Stimulated activated CD4-positive, alpha-beta T cell treated with anti-CD3 and anti-CD28 coated beads, Interleukin-12 subunit alpha, Interleukin-12 subunit beta, amount 100 ng/mL, for 48 hours (primary cell): ENCODE measurements around the gene SPATA19.
"Not testable (repeated sequence)": the region's sequence is repeated elsewhere in the genome, so short reads cannot be mapped to it uniquely, and the experiment has no call there.

Source experiments
- DNase-seq, 3 donors: peaks; one replicate each; pipeline ENCODE4 v3.0.0-alpha.2; 2020; ENCODE audit warnings: low read depth in 2 of 3, low spot score in 1 of 3

The SPATA19 gene, protein sequence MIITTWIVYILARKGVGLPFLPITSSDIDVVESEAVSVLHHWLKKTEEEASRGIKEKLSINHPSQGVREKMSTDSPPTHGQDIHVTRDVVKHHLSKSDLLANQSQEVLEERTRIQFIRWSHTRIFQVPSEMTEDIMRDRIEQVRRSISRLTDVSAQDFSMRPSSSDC

DNA sequence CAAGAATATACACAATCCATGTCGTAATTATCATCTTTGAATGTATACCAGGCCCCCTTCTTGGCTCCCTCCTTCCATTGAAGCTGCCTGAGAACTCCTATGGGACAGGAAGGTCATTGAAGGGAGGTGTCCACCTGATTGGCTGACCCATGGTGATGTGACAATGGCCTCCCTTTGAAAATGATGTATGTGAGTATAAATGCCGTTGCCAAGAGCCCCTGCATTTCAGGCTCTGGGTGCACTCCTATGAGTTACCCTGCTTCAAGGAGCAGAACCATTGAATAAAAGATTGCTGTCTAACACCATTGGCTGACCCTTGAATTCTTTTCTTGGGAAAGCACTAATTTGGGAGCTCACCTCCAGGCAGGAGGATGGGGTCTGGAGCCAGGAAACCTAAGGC lies at the start of gene SPATA19:
Gene SPATA19 (minus strand): TSS at position 101 of the 400 bp plus-strand sequence. CDS start 67 bp downstream, at position 34.
- no peak for DNase-seq

DNA sequence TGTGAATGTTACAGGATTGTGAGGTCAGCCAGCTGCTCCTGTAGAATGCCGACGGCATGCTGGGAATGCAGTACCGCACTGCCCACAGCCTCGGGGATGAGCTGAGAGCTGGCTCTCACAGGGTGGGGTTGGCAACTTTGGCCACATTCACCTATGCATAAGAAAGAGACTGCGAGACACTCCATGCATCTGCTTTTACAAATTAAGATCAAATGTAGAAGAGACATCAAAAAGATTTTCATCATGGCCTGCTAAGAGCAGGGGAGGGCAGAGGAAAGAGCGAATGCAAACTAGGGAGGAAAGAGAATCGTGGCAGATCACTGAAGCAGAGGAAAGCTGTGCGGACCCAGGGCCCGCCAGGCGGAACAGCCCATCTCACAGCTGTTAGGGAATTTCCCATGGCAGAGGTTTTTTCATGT lies 49.8 kb upstream of the SPATA19 start:
- no peak for DNase-seq

DNA sequence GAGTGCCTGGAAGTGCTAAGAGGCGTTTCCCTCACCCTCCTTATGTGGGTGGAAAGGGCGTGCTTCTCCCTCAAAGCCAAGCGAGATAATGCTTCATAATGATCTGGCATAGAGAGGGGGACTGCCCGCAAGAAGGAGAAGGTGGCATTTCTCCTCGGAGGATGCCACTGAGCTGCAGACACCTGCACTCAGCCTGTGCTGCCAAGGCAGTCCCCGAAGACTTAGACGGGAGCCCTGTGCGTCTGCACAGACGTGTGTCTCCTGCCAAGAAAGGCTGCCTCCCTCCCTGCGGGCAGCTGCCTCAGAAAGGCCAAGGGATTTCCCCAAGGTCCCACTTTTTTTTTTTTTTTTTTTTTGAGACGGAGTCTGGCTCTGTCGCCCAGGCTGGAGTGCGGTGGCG lies 48.1 kb upstream of the SPATA19 start:
- DNase-seq, result no peak

DNA sequence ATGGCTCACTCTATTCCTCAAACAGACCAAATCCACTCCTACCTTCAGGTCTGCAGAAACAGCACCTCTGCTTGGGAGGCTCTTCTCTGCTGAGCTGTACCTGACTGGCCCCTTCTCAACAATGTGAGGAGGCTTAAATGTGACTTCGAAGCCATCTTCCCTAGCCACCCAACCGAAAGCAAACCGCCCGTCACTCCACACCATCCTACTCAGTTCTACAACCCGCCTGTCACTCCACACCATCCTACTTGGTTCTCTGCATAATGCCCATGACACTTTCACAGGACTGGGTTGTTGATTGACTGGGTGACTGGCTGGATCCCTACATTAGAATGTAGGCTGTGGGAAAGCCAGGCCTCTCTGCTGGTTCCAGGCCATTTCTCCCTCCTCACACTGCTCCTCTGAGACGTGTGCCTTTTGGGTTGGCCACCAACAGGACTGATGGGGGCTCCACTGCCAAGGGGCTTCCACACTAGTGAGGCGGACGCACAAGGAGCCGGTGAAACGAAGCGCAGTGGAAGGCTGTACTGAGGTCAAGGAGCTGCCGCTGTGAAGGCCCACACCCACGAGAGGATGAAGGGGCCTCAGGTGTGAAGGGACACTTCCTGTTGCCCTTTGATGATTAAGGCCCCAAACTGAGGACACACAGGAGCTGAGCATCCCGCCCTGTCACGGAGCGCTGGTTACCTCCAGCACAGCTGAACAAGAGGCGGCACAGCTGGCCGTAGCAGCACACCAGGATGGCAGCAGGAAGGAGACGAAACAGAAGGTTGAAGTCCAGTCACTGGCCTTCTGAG lies 47.5 kb upstream of the SPATA19 start:
- no peak for DNase-seq

DNA sequence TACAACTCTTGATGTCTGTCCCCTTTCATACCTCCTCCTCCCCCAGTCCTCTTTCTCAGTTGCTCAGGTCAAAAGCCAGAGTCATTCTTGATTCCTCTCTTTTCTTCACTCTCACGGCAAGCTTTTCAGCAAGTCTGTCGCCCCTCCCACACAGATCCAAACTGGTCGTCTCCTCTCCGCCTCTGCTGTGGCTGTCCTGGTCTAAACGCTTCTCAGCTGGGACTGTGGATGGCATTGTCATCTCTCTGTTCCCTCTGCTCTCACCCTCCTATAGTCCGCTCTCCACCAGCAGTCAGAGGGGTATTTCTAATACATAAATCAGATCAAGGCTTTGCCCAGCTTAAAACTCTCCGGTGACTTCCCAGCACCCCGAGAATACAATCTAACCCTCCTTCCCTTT lies 46.8 kb upstream of the SPATA19 start:
- DNase-seq, result no peak

DNA sequence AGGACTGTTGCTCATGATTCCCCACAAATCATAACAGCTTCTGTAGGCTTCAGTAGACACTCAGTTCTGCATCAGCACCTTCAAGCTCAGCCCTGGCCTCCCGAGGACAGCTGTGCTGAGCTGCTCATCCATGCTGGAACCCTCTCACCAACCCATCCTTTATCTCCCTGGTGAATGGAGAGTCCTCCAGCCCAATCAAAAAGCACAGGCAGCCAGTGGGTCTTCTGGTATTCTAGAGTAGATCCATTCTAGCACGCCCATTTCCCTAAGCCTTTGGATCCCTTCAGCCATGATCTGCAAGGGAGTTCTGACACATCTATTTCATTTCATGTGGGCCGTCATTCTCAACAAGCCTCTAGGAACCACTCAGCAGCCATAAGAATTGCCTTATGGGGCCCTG lies 44.6 kb upstream of the SPATA19 start:
- DNase-seq, result no peak

DNA sequence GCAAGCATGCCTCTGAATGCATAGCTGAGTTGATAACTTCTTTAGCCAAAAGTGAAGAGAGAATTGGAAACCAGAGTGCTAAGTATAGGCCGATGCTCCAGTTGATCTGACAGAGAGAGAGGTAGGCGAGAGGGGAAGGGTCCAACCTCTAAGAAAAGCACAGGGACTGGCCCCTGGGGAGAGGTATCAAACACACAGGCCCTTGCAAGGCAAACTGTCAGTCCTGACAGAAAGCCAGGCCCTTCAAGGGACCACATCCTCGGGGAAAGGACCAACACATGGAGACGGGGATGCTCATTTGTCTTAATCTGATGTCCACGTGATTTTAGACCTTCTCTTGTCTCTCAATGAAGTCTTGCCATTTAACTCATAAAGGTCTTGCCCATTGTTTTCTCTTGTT lies 43.9 kb upstream of the SPATA19 start:
- no peak for DNase-seq

DNA sequence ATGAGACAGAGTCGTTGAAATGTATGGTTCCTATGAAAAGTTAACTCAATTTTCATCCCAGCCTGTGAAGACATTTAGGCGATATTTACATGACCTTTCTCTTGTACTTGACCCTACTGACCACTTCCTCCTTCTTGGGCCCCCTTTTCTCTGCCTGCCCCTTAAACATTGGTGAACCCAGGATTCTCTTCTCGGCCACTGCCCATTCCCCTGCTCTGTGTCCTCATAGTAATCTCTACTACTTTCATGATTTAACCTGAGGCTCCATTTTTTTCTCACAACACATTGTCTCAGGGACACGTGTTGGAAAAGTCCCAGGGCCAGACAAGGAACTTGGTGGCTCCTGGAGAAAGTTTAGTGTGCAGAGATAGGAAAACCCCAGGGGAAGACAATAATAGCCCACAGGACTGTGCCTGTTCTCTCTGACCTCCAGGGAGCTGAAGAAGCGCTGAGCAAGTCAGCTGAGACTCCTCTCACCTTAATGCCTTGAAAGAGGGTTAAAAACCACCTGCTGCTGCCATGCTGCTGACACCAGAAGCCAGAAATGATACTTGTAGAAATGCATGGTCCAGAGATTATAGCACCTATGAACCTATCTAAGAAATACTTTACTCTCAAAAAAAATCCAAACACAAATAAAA lies 42.5 kb upstream of the SPATA19 start:
- DNase-seq, result no peak

DNA sequence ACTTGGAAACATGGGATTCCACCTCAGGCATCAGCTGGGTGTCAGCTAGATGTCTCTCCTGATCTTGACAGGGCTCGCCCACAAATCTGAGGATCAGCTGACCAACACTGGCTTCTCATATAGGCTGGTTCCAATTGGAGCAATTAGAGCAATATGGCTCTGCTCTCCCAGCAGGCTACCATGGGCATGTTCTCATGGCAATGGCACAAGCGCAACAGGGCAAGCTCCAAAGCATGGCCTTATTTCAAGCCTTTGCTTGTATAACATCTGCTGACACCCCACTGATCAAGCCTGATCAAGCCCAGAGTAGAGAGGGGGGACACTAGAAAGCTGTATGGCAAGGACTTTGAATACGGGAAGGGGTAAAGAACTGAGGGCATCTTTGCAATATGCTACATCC lies 40.7 kb upstream of the SPATA19 start:
- DNase-seq, result no peak

DNA sequence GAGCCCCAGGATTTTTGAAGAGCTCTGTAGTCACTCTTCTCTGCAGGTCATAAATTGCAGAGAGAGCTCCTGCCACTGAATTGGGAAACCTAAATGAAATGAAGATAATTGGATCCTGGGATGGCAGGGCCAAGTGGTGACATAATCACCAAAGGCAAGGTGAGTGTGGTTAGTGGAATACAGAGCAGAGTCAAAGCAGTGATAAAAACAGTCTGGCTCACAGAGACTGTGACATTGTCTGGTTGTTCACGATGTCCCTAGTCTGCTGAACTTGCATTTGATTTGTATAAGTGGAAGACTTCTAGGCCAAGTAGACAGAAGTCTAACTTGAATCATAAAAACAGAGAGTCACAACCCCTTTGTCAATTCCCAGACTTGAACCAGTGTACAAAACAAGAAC lies 26.8 kb upstream of the SPATA19 start:
- no peak for DNase-seq

DNA sequence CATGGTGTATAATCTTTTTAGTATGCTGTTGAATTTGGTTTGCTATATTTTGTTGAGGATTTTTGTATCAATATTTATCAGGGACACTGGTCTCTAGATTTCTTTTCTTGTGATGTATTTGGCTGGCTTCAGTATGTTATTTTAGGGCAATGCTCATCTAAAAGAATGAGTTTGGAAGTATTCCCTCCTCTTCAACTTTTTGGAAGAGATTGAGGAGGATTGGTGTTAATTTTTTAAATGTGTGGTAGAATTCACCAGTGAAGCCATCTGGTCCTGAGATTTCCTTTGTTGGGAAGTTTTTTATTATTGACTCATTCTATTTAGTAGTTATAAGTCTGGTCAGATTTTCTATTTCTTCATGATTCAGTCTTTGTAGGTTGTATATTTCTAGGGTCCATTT lies 22.1 kb upstream of the SPATA19 start:
- DNase-seq, result no peak

DNA sequence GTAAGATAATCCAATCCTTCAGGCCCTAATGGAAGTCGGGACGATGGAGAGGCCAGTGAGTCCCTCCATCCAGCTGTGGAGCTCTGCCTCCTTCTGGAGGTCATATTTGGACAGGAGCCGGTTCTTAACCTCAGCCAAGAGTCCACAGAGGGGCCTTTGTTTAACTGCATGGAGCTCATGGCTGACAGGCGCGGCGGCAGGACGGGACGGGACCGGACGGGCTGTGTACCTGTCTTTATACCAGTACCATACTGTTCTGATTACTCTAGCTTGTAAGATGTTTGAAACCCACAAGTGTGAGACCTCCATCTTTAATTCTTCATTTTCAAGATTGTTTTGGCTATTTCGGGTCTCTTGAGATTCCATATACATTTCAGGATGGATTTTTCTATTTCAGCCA lies 20.2 kb upstream of the SPATA19 start:
- DNase-seq, result no peak

DNA sequence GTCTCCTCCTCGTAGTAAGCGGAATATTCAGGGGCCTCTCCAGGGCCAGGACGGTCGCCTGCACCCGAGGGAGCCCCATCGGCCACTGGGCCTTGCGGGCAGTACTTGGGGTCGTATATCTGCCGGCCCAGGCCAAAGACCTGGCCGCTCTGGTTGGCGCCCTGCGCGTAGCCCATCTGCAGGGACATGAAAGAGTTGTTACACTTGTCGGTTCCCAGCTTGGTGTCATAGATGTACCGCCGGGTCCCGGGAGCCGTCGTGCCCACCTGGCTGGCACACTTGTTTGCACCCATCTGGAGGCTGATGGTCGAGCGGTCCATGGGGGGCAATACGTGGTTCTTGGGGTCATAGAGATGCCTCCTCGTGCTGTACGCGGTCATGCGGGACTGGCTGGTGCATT lies 19.4 kb upstream of the SPATA19 start:
- no peak for DNase-seq

DNA sequence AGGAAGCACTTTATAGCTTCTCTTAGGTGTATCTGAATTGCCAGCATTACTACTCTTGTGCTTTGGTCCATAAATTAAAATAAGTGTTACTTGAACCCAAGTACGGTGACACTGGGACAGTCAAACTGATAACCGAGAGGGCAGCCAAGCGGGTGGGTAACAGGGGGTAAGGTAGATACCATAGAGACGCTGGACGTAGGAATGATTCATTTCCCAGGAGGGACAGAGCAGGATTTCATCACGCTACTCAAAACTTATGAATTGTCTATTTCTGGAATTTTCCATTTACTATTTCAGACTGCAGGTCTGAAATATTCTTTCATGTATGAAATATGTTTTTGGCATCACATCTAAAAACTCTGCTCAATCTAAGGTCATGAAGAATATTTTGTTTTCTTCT lies 14.8 kb upstream of the SPATA19 start:
- DNase-seq, result no peak

DNA sequence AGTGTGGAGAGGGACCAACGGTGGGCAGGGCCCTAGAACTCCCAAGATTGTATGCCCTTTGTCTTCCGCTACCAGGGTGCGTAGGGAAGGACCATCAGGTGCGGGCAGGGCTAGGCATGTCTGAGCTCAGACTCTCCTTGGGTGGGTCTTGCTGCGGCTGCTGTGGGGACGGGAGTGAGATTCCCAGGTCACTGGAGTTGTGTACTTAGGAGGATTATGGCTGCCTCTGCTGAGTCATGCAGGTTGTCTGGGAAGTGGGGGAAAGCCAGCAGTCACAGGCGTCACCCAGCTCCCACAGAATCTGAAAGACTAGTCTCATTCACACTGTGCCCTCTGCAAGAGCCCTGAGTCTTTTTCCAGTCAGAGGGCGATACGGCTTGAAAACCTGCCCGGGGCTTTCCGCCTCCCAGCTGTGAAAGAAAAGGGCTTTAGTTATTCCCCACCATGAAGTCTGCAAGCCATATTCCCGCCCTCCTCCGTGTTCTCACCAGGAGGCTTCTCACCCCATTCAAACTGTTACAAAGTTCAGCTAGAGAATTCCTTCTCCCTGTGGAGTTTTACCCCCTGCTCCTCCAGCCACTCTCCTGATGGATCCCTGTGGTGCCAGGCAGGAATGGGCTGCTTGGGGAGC lies 9.1 kb upstream of the SPATA19 start:
- DNase-seq, result not testable (repeated sequence)

DNA sequence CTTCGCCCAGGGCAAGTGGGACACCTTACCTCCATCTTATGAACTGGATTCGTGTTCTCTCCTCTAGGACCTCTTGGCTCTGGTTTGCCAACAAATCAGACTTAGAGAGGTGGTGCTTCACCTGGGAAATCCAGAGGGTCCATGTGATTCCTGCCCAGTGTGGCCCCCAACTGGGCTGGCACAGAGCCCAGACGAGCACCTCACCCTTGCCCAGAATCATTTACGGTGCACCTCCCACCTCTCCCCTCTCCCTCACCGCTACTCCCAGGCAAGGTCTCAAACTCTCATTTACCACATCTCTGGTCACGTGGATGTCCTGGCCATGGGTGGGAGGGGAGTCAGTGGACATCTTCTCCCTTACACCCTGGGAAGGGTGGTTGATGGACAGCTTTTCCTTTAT lies 1.1 kb downstream of the SPATA19 start:
- no peak for DNase-seq

DNA sequence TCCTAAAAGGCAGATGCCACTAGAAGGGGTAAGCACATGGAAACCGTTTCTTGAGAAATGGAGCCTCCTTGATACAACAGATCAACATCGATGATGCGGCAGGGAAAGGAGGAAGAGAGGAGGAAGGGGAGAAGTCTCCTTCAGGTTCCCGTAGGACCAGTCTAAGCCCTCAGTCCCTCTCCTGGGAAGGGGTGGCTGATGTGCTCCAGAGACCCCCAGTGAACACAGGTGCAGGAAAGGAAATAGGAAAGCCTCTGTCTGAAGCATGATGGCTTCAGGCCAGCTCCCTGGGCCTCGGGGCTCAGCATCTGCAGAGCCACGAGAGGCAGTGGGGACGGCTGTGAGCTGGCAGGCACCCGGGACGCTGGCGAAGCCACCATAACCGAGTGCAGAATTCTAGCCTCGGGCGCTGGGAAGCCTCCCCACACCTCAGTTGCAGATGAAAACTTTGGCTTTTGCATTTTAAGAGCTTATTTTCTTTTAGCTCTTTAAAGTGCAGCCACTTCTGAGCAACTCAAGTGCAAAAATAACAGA lies 1.8 kb downstream of the SPATA19 start:
- no peak for DNase-seq

DNA sequence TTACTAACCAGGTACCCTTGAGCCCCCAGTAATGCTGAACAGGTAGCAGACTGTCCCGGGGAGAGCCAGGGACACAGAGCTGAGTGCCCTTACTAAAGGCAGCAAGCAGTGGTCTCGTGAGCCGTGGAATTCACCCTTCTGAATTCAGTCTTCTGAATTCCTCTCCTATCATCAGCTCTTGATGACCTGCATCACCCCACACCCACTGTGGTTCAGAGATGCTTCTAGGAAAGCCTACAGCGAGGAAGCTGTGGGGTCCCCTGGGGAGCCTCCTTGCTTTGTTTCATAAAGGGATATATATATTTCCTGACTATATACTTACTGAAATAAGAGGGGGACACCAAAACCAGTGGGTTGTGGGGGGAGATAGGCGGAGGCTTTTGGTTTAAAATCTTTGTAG lies 2.6 kb downstream of the SPATA19 start:
- no peak for DNase-seq

DNA sequence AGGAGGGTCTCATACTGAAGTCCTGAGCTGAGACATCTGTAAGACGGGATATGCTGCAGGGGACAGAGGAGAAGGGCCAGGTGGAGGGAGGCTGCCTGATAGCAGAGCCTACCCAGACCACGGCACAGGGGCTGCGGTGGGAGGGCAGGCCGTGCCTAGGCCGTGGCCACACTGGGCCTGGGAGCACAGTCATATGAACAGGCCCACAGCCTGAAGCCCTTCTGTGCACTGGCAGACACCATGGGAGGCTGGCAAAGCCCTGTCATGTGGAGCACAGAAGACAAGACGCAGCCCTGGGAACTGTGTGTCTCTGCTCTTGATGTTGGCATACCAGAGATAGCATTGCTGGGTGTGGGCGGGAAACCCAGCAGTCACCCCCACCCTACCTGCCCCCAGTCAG lies 3.3 kb downstream of the SPATA19 start:
- DNase-seq, result no peak

DNA sequence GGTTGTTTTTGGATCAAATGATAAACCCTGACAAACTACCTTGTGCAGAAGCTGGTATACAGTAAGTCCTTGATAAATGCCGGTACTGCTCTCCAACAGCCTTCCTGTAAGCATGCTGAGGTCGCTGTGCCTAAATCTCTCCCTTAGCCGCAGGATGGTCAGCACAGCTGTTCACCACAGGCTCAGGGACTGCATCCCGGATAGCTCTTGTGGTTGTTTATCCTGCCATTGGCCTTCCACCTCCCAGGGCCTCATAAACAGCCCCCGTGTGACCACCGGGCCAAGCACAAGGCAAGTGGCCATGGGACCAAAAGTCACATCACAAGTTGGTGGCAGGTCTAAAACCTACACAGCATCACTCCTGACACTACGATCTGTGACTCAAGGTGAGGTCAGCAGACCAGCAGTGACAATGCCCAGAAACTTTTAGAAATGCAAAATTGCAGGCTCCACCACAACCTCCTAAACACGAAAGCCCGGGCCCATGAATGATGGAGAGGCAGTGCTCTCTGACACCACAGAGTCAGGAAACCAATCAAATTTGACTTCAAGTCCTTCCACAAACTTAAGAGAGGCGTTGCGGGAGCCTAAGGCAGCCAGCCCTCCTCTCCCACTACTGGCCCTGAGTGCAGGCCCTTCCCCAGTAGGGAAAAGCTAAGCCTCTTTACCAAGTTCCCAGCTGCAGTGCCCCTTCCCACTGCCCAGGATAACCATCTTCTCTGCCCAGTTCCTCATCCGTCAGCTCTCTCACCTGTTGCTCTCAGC lies 3.9 kb downstream of the SPATA19 start:
- no peak for DNase-seq

DNA sequence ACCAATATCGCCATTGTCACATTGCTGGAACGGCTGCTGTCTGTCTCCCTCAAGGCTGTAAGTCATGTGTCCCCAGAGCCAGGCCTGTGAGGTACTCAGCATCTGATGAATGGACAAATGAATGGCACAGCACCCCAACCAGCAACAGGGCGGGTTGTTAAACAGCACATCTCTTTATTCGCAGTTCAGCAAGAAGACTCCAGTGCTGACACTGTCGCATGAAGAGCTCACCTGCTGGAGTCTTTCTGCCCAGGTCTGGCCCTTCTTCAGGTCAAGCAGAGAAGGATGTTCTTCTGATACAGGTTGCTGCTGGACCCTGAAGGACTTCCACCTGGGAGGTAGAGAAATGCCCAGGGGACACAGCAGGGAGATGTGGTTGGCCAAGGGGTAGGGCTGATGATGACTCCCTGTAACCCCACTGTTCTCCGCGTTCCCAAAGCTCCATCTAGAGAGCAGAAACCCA lies 4.8 kb downstream of the SPATA19 start:
- DNase-seq, result no peak
